Measurements from ENCODE around the gene APOL4. TPM values are rescaled to one million over a fixed set of nuclear protein-coding genes. Genes with fewer than 3 reads are reported as not detected.

The APOL4 gene
- total and polyA plus RNA-seq, 2 of the 4 experiments (the other 2 are of a cell fraction): 0.07 TPM; not detected in 1

- H3K9me3 ChIP-seq (ENCODE audit: control insufficient read depth, insufficient read depth, low read length): no peaks in the 10 kb centered on the region
- no peak overlapping the region for H2BK5ac ChIP-seq (ENCODE audit: low read depth, low read length, poor library complexity, severe bottlenecking)
- H2AK9ac ChIP-seq (replicated peaks; ENCODE audit: low read depth, low read length, poor library complexity): no peak overlapping the region
- no peak overlapping the region for H4K91ac ChIP-seq (ENCODE audit: insufficient read depth, low read depth, low read length)
- no peak overlapping the region for H3K9ac ChIP-seq (ENCODE audit: low read depth, low read length)
- POLR2A ChIA-PET (ENCODE audit: unreplicated experiment): no interaction called here
- BruUV-seq (replicated peaks): no TSS peak
- no peak overlapping the region for H3K4me2 ChIP-seq (ENCODE audit: low read depth, low read length)
- no peak overlapping the region for H2AFZ ChIP-seq (replicated peaks; ENCODE audit: low read length, poor library complexity)
- no peak overlapping the region for H2BK15ac ChIP-seq (ENCODE audit: low read depth, low read length)
- no peak overlapping the region for H4K5ac ChIP-seq (ENCODE audit: low read depth, low read length)
- no peak overlapping the region for H3K4ac ChIP-seq (ENCODE audit: low read depth, low read length)
- H2BK120ac ChIP-seq (ENCODE audit: low read depth, low read length): no peak overlapping the region
- H3K4me1 ChIP-seq (ENCODE audit: control insufficient read depth, insufficient read depth, low read length): peaks cover 11% of the 10 kb centered on the region
- peaks cover 4% of the 10 kb centered on the region; the same call in 1 of the 2 replicates for H3K27me3 ChIP-seq (ENCODE audit: control insufficient read depth, insufficient read depth, low read length)
- H3K79me1 ChIP-seq (ENCODE audit: low read depth in 1 of 2, low read length in 2 of 2): peaks cover 0 to 8% of the 10 kb centered on the region in 2 experiments; a peak in 1 of 4 replicates
- TF ChIP-seq NFE2L2 (IDR thresholded peaks at IDR 0.05; ENCODE audit: low read depth, low read length) (no peak), BHLHE40 (IDR thresholded peaks at IDR 0.05; ENCODE audit: low read depth, low read length) (no peak), ELK1 (IDR thresholded peaks at IDR 0.05; ENCODE audit: borderline replicate concordance, low read depth, low read length) (no peak), SMC3 (IDR thresholded peaks at IDR 0.05; ENCODE audit: low read depth, low read length) (no peak), FOS (IDR thresholded peaks at IDR 0.05; ENCODE audit: low read depth, low read length) (no peak), RCOR1 (IDR thresholded peaks at IDR 0.05; ENCODE audit: insufficient replicate concordance, low read length) (no peak), CHD1 (IDR thresholded peaks at IDR 0.05; ENCODE audit: low read depth, low read length) (no peak), CTCF (conservative IDR thresholded peaks at IDR 0.05; ENCODE audit: low read depth, low read length) (no peak), CEBPB (IDR thresholded peaks at IDR 0.05; ENCODE audit: low read depth, low read length) (no peak), USF2 (IDR thresholded peaks at IDR 0.05; ENCODE audit: low read depth, low read length) (no peak), MAZ (IDR thresholded peaks at IDR 0.05; ENCODE audit: borderline replicate concordance, low read depth, low read length) (no peak), MXI1 (IDR thresholded peaks at IDR 0.05; ENCODE audit: borderline replicate concordance, low read depth, low read length) (no peak), RFX5 (IDR thresholded peaks at IDR 0.05; ENCODE audit: low read depth, low read length) (no peak), POLR2A (IDR thresholded peaks at IDR 0.05; ENCODE audit: low read depth, low read length) (no peak)
- CTCF ChIA-PET: interaction anchor here (1.3 kb wide), 1 partner anchor 127 kb away, joined by 4 read pairs; no protein-coding TSS in a partner anchor
- H3K36me3 ChIP-seq (ENCODE audit: control insufficient read depth, insufficient read depth, low read length): no peaks in the 10 kb centered on the region
- H3K56ac ChIP-seq (ENCODE audit: extremely low read depth, insufficient read depth, low read length): no peak overlapping the region
- in situ Hi-C loops (cut with MboI; ENCODE audit: low sequenced_read_pairs) (loop anchor here (10.0 kb wide), 1 partner anchor 291 kb away; the partner anchor contains the start of gene TXN2), intact Hi-C loops (cut with micrococcal nuclease) (no loop called here), dilution Hi-C loops (cut with HindIII; ENCODE audit: low sequenced_read_pairs, unreplicated experiment) (no loop called here)
- no peak for ATAC-seq (ENCODE audit: low read depth)
- DNase-seq: no peak
- H2AK5ac ChIP-seq (ENCODE audit: low read depth, low read length): no peak overlapping the region
- no peak overlapping the region for H3K4me3 ChIP-seq (ENCODE audit: insufficient read depth, low read depth, low read length)
- no peaks in the 10 kb centered on the region for H4K20me1 ChIP-seq (ENCODE audit: insufficient read depth, low read length)
- no peak overlapping the region for H2BK20ac ChIP-seq (ENCODE audit: low read depth, low read length)
- H4K8ac ChIP-seq (ENCODE audit: low read depth in 2 of 2, low read length in 2 of 2): no peak overlapping the region
- no peak overlapping the region for H3K23ac ChIP-seq (ENCODE audit: low read depth, low read length)
- H3K9me1 ChIP-seq (ENCODE audit: insufficient read depth, low read length): peaks cover 11% of the 10 kb centered on the region
- no CpG with 5 or more reads among the region's 3 CpGs for WGBS, 2 experiments (ENCODE audit: extremely low coverage in 2 of 2, insufficient read length in 1 of 2)
- no peak overlapping the region for H3K14ac ChIP-seq (replicated peaks; ENCODE audit: low read depth, low read length)
- no peak overlapping the region for H3K27ac ChIP-seq (ENCODE audit: insufficient read depth, low read length)
- H3K18ac ChIP-seq (ENCODE audit: low read depth, low read length): no peak overlapping the region
Measured at GRCh38 chr22:36193577-36193976, 8.0 kb downstream of the APOL4 start.
